Measurements from ENCODE around the gene ABCG5. TPM values are rescaled to one million over a fixed set of nuclear protein-coding genes. Genes with fewer than 3 reads are reported as not detected.

The ABCG5 gene
- total RNA-seq, 1 donor from 2014 or later = not detected

DNA sequence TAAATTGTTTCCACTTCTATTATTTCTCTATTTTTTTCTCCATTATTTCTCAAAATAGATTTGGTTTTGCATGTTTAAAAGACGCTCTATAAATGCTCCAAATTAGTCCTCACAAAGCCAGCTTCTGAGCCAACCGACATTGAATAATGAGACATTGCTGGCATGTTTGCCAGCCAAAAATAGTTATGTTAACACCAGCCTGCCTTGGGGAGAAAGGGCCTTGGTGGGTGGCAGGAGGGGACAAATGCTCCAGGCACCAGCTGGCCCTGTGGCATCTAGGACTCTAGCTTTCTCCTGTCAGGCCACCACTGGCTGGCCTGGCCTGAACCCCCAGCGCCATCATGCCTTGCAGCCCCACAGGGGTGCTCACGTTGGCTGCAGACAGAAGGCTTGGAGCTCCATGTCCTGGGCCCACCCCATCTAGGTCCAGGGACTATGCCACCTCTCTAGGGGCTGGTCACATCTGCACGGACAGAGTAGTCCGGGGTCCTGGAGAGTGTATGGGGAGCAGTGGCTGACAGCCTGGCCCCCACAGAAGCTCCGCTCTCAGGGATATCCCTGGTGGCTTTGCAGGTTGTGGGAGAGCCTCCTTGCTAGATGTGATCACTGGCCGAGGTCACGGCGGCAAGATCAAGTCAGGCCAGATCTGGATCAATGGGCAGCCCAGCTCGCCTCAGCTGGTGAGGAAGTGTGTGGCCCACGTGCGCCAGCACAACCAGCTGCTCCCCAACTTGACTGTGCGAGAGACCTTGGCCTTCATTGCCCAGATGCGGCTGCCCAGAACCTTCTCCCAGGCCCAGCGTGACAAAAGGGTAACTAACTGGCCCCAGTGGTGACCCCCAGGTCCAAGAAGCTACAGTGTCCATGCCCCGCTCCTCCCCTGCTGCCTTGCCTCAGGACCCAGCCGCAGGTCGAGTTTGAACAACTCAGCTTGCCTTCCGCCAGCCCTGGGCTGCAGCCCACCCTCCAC lies 12.7 kb upstream of the ABCG5 start:
- Mint-ChIP-seq H3K4me3 (no peak overlapping the region), H3K9me3 (no peaks in the 10 kb centered on the region), H3K27me3 (ENCODE audit: low read depth) (peaks cover 29% of the 10 kb centered on the region), H3K27ac (no peak overlapping the region), H3K36me3 (no peaks in the 10 kb centered on the region), H3K4me1 (no peaks in the 10 kb centered on the region)
- peak in 1 of 2 experiments; percentile 29 for DNase-seq (ENCODE audit: low spot score in 2 of 2, unreplicated experiment in 2 of 2)
- TF ChIP-seq, protein P1, sequence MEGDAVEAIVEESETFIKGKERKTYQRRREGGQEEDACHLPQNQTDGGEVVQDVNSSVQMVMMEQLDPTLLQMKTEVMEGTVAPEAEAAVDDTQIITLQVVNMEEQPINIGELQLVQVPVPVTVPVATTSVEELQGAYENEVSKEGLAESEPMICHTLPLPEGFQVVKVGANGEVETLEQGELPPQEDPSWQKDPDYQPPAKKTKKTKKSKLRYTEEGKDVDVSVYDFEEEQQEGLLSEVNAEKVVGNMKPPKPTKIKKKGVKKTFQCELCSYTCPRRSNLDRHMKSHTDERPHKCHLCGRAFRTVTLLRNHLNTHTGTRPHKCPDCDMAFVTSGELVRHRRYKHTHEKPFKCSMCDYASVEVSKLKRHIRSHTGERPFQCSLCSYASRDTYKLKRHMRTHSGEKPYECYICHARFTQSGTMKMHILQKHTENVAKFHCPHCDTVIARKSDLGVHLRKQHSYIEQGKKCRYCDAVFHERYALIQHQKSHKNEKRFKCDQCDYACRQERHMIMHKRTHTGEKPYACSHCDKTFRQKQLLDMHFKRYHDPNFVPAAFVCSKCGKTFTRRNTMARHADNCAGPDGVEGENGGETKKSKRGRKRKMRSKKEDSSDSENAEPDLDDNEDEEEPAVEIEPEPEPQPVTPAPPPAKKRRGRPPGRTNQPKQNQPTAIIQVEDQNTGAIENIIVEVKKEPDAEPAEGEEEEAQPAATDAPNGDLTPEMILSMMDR (IDR thresholded peaks at IDR 0.05; ENCODE audit: unreplicated experiment) = no peak

DNA sequence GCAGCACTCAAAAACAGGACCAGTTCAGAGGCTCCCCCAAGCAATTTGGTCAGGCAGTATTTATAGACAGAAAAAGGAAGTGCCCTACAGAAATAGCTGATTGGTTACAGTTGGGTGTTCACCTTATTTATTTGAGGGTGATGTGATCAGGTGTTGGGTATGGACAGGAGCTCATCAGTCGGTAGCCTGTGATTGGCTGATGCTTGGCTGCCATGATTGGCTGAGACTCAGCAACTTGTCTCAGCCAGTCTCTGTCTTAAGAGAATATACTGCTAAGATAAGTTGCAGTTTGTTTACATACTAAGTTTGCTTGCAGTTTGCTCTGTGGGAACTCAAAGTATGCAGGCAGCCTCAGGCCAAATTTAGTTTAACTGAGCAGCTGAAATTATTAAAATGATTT lies 9.6 kb upstream of the ABCG5 start:
- Mint-ChIP-seq H3K27ac (no peak overlapping the region), H3K27me3 (ENCODE audit: low read depth) (peaks cover 8% of the 10 kb centered on the region), H3K36me3 (no peaks in the 10 kb centered on the region), H3K4me1 (no peaks in the 10 kb centered on the region), H3K4me3 (no peak overlapping the region), H3K9me3 (no peaks in the 10 kb centered on the region)
- TF ChIP-seq, protein P1 (IDR thresholded peaks at IDR 0.05; ENCODE audit: unreplicated experiment) = no peak
- no peak for DNase-seq (ENCODE audit: low spot score in 2 of 2, unreplicated experiment in 2 of 2)

DNA sequence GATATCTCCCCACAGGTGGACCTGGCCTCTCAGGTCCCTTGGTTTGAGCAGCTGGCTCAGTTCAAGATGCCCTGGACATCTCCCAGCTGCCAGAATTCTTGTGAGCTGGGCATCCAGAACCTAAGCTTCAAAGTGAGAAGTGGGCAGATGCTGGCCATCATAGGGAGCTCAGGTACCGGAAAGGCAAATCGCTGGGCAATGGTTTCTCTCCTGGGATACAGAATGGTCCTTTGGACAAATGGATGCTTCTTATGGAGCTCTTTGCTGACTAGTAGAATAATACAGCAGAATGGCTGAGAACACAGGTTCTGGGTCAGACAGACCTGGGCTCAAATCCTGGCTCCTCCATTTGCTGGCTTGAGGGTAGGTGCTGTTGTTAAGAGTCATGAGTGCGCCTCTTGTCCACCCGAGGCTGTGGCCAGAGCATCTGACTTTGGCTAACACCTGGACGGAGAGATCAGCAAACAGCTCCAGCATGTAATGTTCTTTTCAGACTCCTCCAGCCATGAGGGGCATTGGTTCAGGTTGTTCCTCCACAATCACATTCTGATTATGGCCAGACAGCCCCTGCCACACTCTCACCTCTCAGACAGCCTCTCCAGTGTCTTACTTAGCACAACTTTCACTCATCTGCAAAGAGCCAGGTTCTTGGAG lies 7.6 kb upstream of the ABCG5 start:
- H3K4me3 Mint-ChIP-seq = no peak overlapping the region
- H3K27ac Mint-ChIP-seq = no peak overlapping the region
- DNase-seq (ENCODE audit: low spot score in 2 of 2, unreplicated experiment in 2 of 2) = peak in 1 of 2 experiments; percentile 26
- H3K9me3 Mint-ChIP-seq = no peaks in the 10 kb centered on the region
- no peaks in the 10 kb centered on the region for H3K4me1 Mint-ChIP-seq
- TF ChIP-seq, protein P1 (IDR thresholded peaks at IDR 0.05; ENCODE audit: unreplicated experiment) = no peak
- H3K36me3 Mint-ChIP-seq = no peaks in the 10 kb centered on the region
- peaks cover 8% of the 10 kb centered on the region for H3K27me3 Mint-ChIP-seq (ENCODE audit: low read depth)

DNA sequence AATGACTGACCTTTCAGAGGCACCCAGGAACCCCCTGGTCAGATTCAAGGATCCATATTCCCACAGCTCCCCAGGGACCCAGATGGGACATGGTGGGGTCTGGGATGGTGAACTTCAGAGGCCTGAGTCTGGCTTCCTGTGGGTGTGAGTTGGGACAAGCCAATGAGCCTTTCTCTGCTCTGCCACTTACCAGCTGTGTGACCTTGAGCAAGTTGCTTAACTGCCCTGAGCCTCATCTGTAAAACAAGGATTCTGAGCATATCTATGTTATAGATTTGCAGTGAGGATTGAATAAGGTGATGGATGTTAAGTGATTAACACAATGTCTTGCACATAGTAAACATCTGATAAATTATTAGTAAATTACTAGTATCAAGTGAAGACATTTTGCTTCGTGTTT lies 6.5 kb upstream of the ABCG5 start:
- TF ChIP-seq, protein P1 (IDR thresholded peaks at IDR 0.05; ENCODE audit: unreplicated experiment) = no peak
- peaks cover 8% of the 10 kb centered on the region for H3K27me3 Mint-ChIP-seq (ENCODE audit: low read depth)
- no peaks in the 10 kb centered on the region for H3K36me3 Mint-ChIP-seq
- no peaks in the 10 kb centered on the region for H3K9me3 Mint-ChIP-seq
- DNase-seq (ENCODE audit: low spot score in 2 of 2, unreplicated experiment in 2 of 2) = no peak
- no peaks in the 10 kb centered on the region for H3K4me1 Mint-ChIP-seq
- no peak overlapping the region for H3K4me3 Mint-ChIP-seq
- H3K27ac Mint-ChIP-seq = no peak overlapping the region

DNA sequence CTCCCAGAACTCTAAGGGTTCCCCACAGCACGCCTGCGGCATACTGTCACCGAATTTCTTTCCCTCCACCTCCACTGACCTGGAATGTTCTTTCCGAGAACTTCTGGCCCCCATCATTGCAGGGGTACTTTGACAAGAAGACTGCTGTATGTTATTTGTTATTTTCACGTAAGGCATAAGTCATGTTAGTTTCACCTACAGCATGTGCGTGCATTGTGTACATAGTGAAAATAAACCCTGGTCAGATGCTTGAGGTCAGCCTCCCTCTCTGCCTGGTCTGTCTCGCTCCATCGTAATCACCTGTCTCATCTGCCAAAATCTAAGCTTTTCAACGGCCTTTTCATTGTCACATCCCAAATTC lies 4.2 kb upstream of the ABCG5 start:
- DNase-seq (ENCODE audit: low spot score in 2 of 2, unreplicated experiment in 2 of 2) = no peak
- Mint-ChIP-seq H3K27ac (no peak overlapping the region), H3K27me3 (ENCODE audit: low read depth) (peaks cover 8% of the 10 kb centered on the region), H3K36me3 (no peaks in the 10 kb centered on the region), H3K4me3 (no peak overlapping the region), H3K9me3 (no peaks in the 10 kb centered on the region), H3K4me1 (no peaks in the 10 kb centered on the region)
- TF ChIP-seq, protein P1 (IDR thresholded peaks at IDR 0.05; ENCODE audit: unreplicated experiment) = no peak
